Stimulated activated CD4-positive, alpha-beta T cell treated with anti-CD3 and anti-CD28 coated beads, Interleukin-12 subunit alpha, Interleukin-12 subunit beta, amount 100 ng/mL, for 24 hours (primary cell): ENCODE data around the gene WDR37.
"Not testable (repeated sequence)": the region's sequence is repeated elsewhere in the genome, so short reads cannot be mapped to it uniquely, and the experiment has no call there.

Source experiments
- DNase-seq, 2 experiments: peaks; one replicate each; pipeline ENCODE4 v3.0.0-alpha.2; 2020; ENCODE audit warnings: low read depth in 2 of 2

WDR37 gene

GRCh38 chr10:1043532-1043995 lies 12.6 kb upstream of the WDR37 start:
- no peak for DNase-seq

GRCh38 chr10:1044146-1044545 lies 12.0 kb upstream of the WDR37 start:
- DNase-seq = no peak

GRCh38 chr10:1044964-1045363 lies 11.2 kb upstream of the WDR37 start:
- DNase-seq = no peak

- DNase-seq = no peak
Measured at GRCh38 chr10:1045415-1045814, 10.8 kb upstream of the WDR37 start.

- DNase-seq = no peak
Measured at GRCh38 chr10:1047937-1048336, 8.2 kb upstream of the WDR37 start.

GRCh38 chr10:1048349-1048731 lies 7.8 kb upstream of the WDR37 start:
- no peak for DNase-seq

- DNase-seq = peak; percentile 92
Measured at GRCh38 chr10:1048732-1049424, 7.3 kb upstream of the WDR37 start, which contains the start of gene IDI1. IDI1 (minus strand) TSS chr10:1049119; CDS start chr10:1049003, 116 bp downstream.

GRCh38 chr10:1049425-1049958 lies 6.7 kb upstream of the WDR37 start:
- no peak for DNase-seq

GRCh38 chr10:1050145-1050544 lies 6.0 kb upstream of the WDR37 start:
- no peak for DNase-seq

- DNase-seq = peak in 1 of 2 experiments; percentile 28
Measured at GRCh38 chr10:1050554-1050953, 5.6 kb upstream of the WDR37 start.

GRCh38 chr10:1054684-1055083 lies 1.5 kb upstream of the WDR37 start:
- DNase-seq = no peak

- DNase-seq = no peak
Measured at GRCh38 chr10:1057106-1057657, 997 bp downstream of the WDR37 start.

- no peak for DNase-seq
Measured at GRCh38 chr10:1058017-1058416, 1.8 kb downstream of the WDR37 start.

GRCh38 chr10:1059902-1060301 lies 3.7 kb downstream of the WDR37 start:
- no peak for DNase-seq

- no peak for DNase-seq
Measured at GRCh38 chr10:1061930-1062774, 6.0 kb downstream of the WDR37 start.

GRCh38 chr10:1063232-1063865 lies 7.2 kb downstream of the WDR37 start:
- no peak for DNase-seq

GRCh38 chr10:1064964-1065247 lies 8.7 kb downstream of the WDR37 start:
- no peak for DNase-seq

- DNase-seq = not testable (repeated sequence)
Measured at GRCh38 chr10:1066734-1067133, 10.5 kb downstream of the WDR37 start.

- DNase-seq = no peak
Measured at GRCh38 chr10:1068380-1069361, 12.5 kb downstream of the WDR37 start.

- no peak for DNase-seq
Measured at GRCh38 chr10:1070919-1071318, 14.7 kb downstream of the WDR37 start.
